ENCODE results near the gene PEPD.

DNA sequence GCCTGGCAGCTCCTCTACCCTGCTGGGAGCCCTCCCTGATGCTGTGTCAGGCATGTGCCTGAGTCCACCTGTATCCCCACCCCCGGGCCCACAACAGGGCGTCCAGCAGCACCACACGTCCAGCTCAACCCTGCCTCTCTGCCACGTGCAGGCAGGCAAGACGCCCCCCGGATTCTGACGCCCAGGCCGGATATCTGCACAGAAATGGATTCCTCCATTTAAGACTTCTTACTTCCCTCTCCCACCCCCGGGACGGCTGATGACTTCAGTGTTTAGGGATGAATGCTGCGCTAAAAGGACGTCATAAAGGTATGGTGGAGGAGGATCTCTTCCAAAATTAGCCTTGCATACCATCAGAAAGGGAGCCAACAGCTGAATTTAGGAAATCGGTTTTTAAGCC, 10.2 kb downstream of the PEPD start:
- TF ChIP-seq, protein P1, sequence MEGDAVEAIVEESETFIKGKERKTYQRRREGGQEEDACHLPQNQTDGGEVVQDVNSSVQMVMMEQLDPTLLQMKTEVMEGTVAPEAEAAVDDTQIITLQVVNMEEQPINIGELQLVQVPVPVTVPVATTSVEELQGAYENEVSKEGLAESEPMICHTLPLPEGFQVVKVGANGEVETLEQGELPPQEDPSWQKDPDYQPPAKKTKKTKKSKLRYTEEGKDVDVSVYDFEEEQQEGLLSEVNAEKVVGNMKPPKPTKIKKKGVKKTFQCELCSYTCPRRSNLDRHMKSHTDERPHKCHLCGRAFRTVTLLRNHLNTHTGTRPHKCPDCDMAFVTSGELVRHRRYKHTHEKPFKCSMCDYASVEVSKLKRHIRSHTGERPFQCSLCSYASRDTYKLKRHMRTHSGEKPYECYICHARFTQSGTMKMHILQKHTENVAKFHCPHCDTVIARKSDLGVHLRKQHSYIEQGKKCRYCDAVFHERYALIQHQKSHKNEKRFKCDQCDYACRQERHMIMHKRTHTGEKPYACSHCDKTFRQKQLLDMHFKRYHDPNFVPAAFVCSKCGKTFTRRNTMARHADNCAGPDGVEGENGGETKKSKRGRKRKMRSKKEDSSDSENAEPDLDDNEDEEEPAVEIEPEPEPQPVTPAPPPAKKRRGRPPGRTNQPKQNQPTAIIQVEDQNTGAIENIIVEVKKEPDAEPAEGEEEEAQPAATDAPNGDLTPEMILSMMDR (IDR thresholded peaks at IDR 0.05; ENCODE audit: poor library complexity) = no peak
- TF ChIP-seq EZH2 (IDR thresholded peaks at IDR 0.05; ENCODE audit: borderline replicate concordance) = no peak

Data from hepatocyte (in vitro differentiated cells).